ENCODE results near the gene SH3BGRL. TPM values are rescaled to one million over a fixed set of nuclear protein-coding genes. Genes with fewer than 3 reads are reported as not detected.
A peak's percentile ranks its signal among the peaks of the same experiment; 100 is the strongest.

SH3BGRL gene
- total and polyA plus RNA-seq, 10 donors = 132 to 280 (median 193) TPM

GRCh38 chrX:81195712-81196111 lies 6.2 kb upstream of the SH3BGRL start:
- Histone ChIP-seq H3K4me1 (peaks cover 0 to 7% (median 0%) of the 10 kb centered on the region in 6 donors), H3K9me3 (no peaks in the 10 kb centered on the region), H3K27ac (no peak overlapping the region), H3K36me3 (no peaks in the 10 kb centered on the region), H3K4me3 (no peak overlapping the region), H3K27me3 (replicated peaks in 1 of 7) (no peaks in the 10 kb centered on the region)
- no peak for DNase-seq
- TF ChIP-seq POLR2AphosphoS5 (IDR thresholded peaks at IDR 0.05) (no peak), POLR2A (IDR thresholded peaks at IDR 0.05) (no peak), CTCF (IDR thresholded peaks at IDR 0.05 in 8 of 11, conservative IDR thresholded peaks at IDR 0.05 in 3 of 11) (peak in 10 of 11 experiments; percentile 42 to 73 (median 68))
- intact Hi-C loops (cut with DNase I; ENCODE audit: low total_unique reads) = no loop called here
- 7 to 19% (median 13%) methylated on average over 5 of the region's 5 CpGs for WGBS, 5 donors

- no peak for DNase-seq
- 33 to 60% (median 45%) methylated on average over 1 of the region's 1 CpG for WGBS, 5 donors
These were observed 831 bp upstream of the SH3BGRL start for GRCh38 chrX:81201071-81201470.

GRCh38 chrX:81202456-81202819 lies 536 bp downstream of the SH3BGRL start:
- no peak for DNase-seq
- Histone ChIP-seq H3K27ac (peak overlapping the region; percentile 83 to 91 (median 89)), H3K4me1 (peaks cover 0 to 55% (median 20%) of the 10 kb centered on the region in 6 donors), H3K27me3 (replicated peaks in 1 of 7) (no peaks in the 10 kb centered on the region), H3K4me3 (peak overlapping the region; percentile 52 to 82 (median 58)), H3K9me3 (no peaks in the 10 kb centered on the region), H3K36me3 (no peaks in the 10 kb centered on the region)
- 0 to 27% (median 2%) methylated on average over 8 of the region's 8 CpGs for WGBS, 5 donors
- intact Hi-C loops (cut with DNase I; ENCODE audit: low total_unique reads) = no loop called here
- TF ChIP-seq POLR2A (IDR thresholded peaks at IDR 0.05) (no peak), CTCF (IDR thresholded peaks at IDR 0.05 in 8 of 11, conservative IDR thresholded peaks at IDR 0.05 in 3 of 11) (no peak), POLR2AphosphoS5 (IDR thresholded peaks at IDR 0.05) (no peak)

More at GRCh38 chrX:81201071-81201470, 831 bp upstream of the SH3BGRL start:
- Histone ChIP-seq H3K9me3 (no peaks in the 10 kb centered on the region), H3K4me3 (peak overlapping the region in 6 of 8 donors; percentile 57 to 82 (median 58)), H3K27ac (peak overlapping the region; percentile 83 to 91 (median 89)), H3K36me3 (no peaks in the 10 kb centered on the region), H3K27me3 (replicated peaks in 1 of 7) (no peaks in the 10 kb centered on the region), H3K4me1 (peaks cover 0 to 41% (median 16%) of the 10 kb centered on the region in 6 donors)
- TF ChIP-seq CTCF (IDR thresholded peaks at IDR 0.05 in 8 of 11, conservative IDR thresholded peaks at IDR 0.05 in 3 of 11) = no peak
- intact Hi-C loops (cut with DNase I; ENCODE audit: low total_unique reads) = no loop called here

GRCh38 chrX:81202943-81203342 lies 1.0 kb downstream of the SH3BGRL start:
- intact Hi-C loops (cut with DNase I; ENCODE audit: low total_unique reads) = no loop called here
- Histone ChIP-seq H3K4me3 (peak overlapping the region; percentile 52 to 82 (median 58)), H3K9me3 (no peaks in the 10 kb centered on the region), H3K36me3 (no peaks in the 10 kb centered on the region), H3K27ac (peak overlapping the region; percentile 83 to 91 (median 89)), H3K4me1 (peaks cover 0 to 56% (median 20%) of the 10 kb centered on the region in 6 donors), H3K27me3 (replicated peaks in 1 of 7) (no peaks in the 10 kb centered on the region)
- TF ChIP-seq POLR2AphosphoS5 (IDR thresholded peaks at IDR 0.05) (no peak), CTCF (IDR thresholded peaks at IDR 0.05 in 8 of 11, conservative IDR thresholded peaks at IDR 0.05 in 3 of 11) (no peak)
- WGBS, 5 donors = 0 to 35% (median 0%) methylated on average over 1 of the region's 1 CpG
- DNase-seq = no peak

All from spleen (tissue), 11 donors.